ENCODE results near the gene TSKS.

TSKS gene

GRCh38 chr19:49764341-49764740, 1.2 kb upstream of the TSKS start:
- Mint-ChIP-seq H3K27ac (no peak overlapping the region), H3K9me3 (no peaks in the 10 kb centered on the region), H3K36me3 (ENCODE audit: low read depth) (no peaks in the 10 kb centered on the region), H3K27me3 (no peaks in the 10 kb centered on the region), H3K4me1 (ENCODE audit: low read depth) (peaks cover 26% of the 10 kb centered on the region), H3K4me3 (no peak overlapping the region)

- H3K27ac Mint-ChIP-seq, result no peak overlapping the region
- peaks cover 11% of the 10 kb centered on the region for H3K4me1 Mint-ChIP-seq (ENCODE audit: low read depth)
- no peaks in the 10 kb centered on the region for H3K9me3 Mint-ChIP-seq
- H3K4me3 Mint-ChIP-seq, result no peak overlapping the region
- H3K36me3 Mint-ChIP-seq (ENCODE audit: low read depth), result no peaks in the 10 kb centered on the region
- no peaks in the 10 kb centered on the region for H3K27me3 Mint-ChIP-seq
Observed at GRCh38 chr19:49761625-49762311, 1.3 kb downstream of the TSKS start.

GRCh38 chr19:49761249-49761624, 1.9 kb downstream of the TSKS start:
- Mint-ChIP-seq H3K9me3 (no peaks in the 10 kb centered on the region), H3K4me3 (no peak overlapping the region), H3K27me3 (no peaks in the 10 kb centered on the region), H3K27ac (no peak overlapping the region), H3K4me1 (ENCODE audit: low read depth) (peaks cover 6% of the 10 kb centered on the region), H3K36me3 (ENCODE audit: low read depth) (no peaks in the 10 kb centered on the region)

- no peak overlapping the region for H3K4me3 Mint-ChIP-seq
- peaks cover 5% of the 10 kb centered on the region for H3K9me3 Mint-ChIP-seq
- H3K27me3 Mint-ChIP-seq, result no peaks in the 10 kb centered on the region
- H3K27ac Mint-ChIP-seq, result no peak overlapping the region
- H3K4me1 Mint-ChIP-seq (ENCODE audit: low read depth), result no peaks in the 10 kb centered on the region
- H3K36me3 Mint-ChIP-seq (ENCODE audit: low read depth), result no peaks in the 10 kb centered on the region
Observed at GRCh38 chr19:49758292-49758691, 4.8 kb downstream of the TSKS start.

- H3K9me3 Mint-ChIP-seq, result peaks cover 5% of the 10 kb centered on the region
- H3K4me3 Mint-ChIP-seq, result no peak overlapping the region
- no peaks in the 10 kb centered on the region for H3K4me1 Mint-ChIP-seq (ENCODE audit: low read depth)
- H3K27me3 Mint-ChIP-seq, result no peaks in the 10 kb centered on the region
- H3K36me3 Mint-ChIP-seq (ENCODE audit: low read depth), result no peaks in the 10 kb centered on the region
- H3K27ac Mint-ChIP-seq, result no peak overlapping the region
Observed at GRCh38 chr19:49755956-49756355, 7.2 kb downstream of the TSKS start.

GRCh38 chr19:49752701-49753100, 10.4 kb downstream of the TSKS start:
- Mint-ChIP-seq H3K27me3 (no peaks in the 10 kb centered on the region), H3K9me3 (peaks cover 5% of the 10 kb centered on the region), H3K4me1 (ENCODE audit: low read depth) (no peaks in the 10 kb centered on the region), H3K36me3 (ENCODE audit: low read depth) (no peaks in the 10 kb centered on the region), H3K4me3 (no peak overlapping the region), H3K27ac (no peak overlapping the region)

GRCh38 chr19:49749771-49750170, 13.3 kb downstream of the TSKS start:
- no peaks in the 10 kb centered on the region for H3K4me1 Mint-ChIP-seq (ENCODE audit: low read depth)
- H3K36me3 Mint-ChIP-seq (ENCODE audit: low read depth), result no peaks in the 10 kb centered on the region
- no peak overlapping the region for H3K4me3 Mint-ChIP-seq
- H3K27ac Mint-ChIP-seq, result no peak overlapping the region
- no peaks in the 10 kb centered on the region for H3K9me3 Mint-ChIP-seq
- no peaks in the 10 kb centered on the region for H3K27me3 Mint-ChIP-seq

GRCh38 chr19:49749055-49749716, 13.9 kb downstream of the TSKS start:
- H3K27ac Mint-ChIP-seq, result no peak overlapping the region
- no peak overlapping the region for H3K4me3 Mint-ChIP-seq
- no peaks in the 10 kb centered on the region for H3K9me3 Mint-ChIP-seq
- H3K27me3 Mint-ChIP-seq, result no peaks in the 10 kb centered on the region
- no peaks in the 10 kb centered on the region for H3K36me3 Mint-ChIP-seq (ENCODE audit: low read depth)
- no peaks in the 10 kb centered on the region for H3K4me1 Mint-ChIP-seq (ENCODE audit: low read depth)

GRCh38 chr19:49746206-49746958, 16.7 kb downstream of the TSKS start:
- no peaks in the 10 kb centered on the region for H3K36me3 Mint-ChIP-seq (ENCODE audit: low read depth)
- no peak overlapping the region for H3K27ac Mint-ChIP-seq
- H3K4me3 Mint-ChIP-seq, result no peak overlapping the region
- no peaks in the 10 kb centered on the region for H3K27me3 Mint-ChIP-seq
- no peaks in the 10 kb centered on the region for H3K4me1 Mint-ChIP-seq (ENCODE audit: low read depth)
- no peaks in the 10 kb centered on the region for H3K9me3 Mint-ChIP-seq

- Mint-ChIP-seq H3K9me3 (no peaks in the 10 kb centered on the region), H3K4me1 (ENCODE audit: low read depth) (no peaks in the 10 kb centered on the region), H3K4me3 (no peak overlapping the region), H3K36me3 (ENCODE audit: low read depth) (no peaks in the 10 kb centered on the region), H3K27me3 (no peaks in the 10 kb centered on the region), H3K27ac (no peak overlapping the region)
Observed at GRCh38 chr19:49744946-49745381, 18.1 kb downstream of the TSKS start.

- Mint-ChIP-seq H3K36me3 (ENCODE audit: low read depth) (no peaks in the 10 kb centered on the region), H3K4me1 (ENCODE audit: low read depth) (no peaks in the 10 kb centered on the region), H3K27me3 (no peaks in the 10 kb centered on the region), H3K9me3 (no peaks in the 10 kb centered on the region), H3K4me3 (no peak overlapping the region), H3K27ac (no peak overlapping the region)
Observed at GRCh38 chr19:49741210-49741844, 21.8 kb downstream of the TSKS start.

GRCh38 chr19:49739933-49740332, 23.2 kb downstream of the TSKS start:
- H3K4me3 Mint-ChIP-seq, result no peak overlapping the region

GRCh38 chr19:49739098-49739497, 24.0 kb downstream of the TSKS start:
- no peak overlapping the region for H3K27ac Mint-ChIP-seq
- H3K9me3 Mint-ChIP-seq, result no peaks in the 10 kb centered on the region
- H3K27me3 Mint-ChIP-seq, result no peaks in the 10 kb centered on the region
- no peaks in the 10 kb centered on the region for H3K4me1 Mint-ChIP-seq (ENCODE audit: low read depth)
- no peaks in the 10 kb centered on the region for H3K36me3 Mint-ChIP-seq (ENCODE audit: low read depth)
- H3K4me3 Mint-ChIP-seq, result no peak overlapping the region

More at GRCh38 chr19:49739933-49740332, 23.2 kb downstream of the TSKS start:
- Mint-ChIP-seq H3K27me3 (no peaks in the 10 kb centered on the region), H3K36me3 (ENCODE audit: low read depth) (no peaks in the 10 kb centered on the region), H3K4me1 (ENCODE audit: low read depth) (no peaks in the 10 kb centered on the region), H3K27ac (no peak overlapping the region), H3K9me3 (no peaks in the 10 kb centered on the region)

GRCh38 chr19:49738268-49738667, 24.8 kb downstream of the TSKS start:
- H3K27me3 Mint-ChIP-seq, result no peaks in the 10 kb centered on the region

GRCh38 chr19:49730166-49730565, 32.9 kb downstream of the TSKS start:
- Mint-ChIP-seq H3K4me3 (no peak overlapping the region), H3K36me3 (ENCODE audit: low read depth) (no peaks in the 10 kb centered on the region), H3K27ac (no peak overlapping the region), H3K27me3 (peaks cover 3% of the 10 kb centered on the region), H3K4me1 (ENCODE audit: low read depth) (no peaks in the 10 kb centered on the region), H3K9me3 (no peaks in the 10 kb centered on the region)

More at GRCh38 chr19:49738268-49738667, 24.8 kb downstream of the TSKS start:
- Mint-ChIP-seq H3K4me3 (no peak overlapping the region), H3K4me1 (ENCODE audit: low read depth) (no peaks in the 10 kb centered on the region), H3K36me3 (ENCODE audit: low read depth) (no peaks in the 10 kb centered on the region), H3K27ac (no peak overlapping the region), H3K9me3 (no peaks in the 10 kb centered on the region)

Data from stimulated activated naive CD8-positive, alpha-beta T cell treated with anti-CD3 and anti-CD28 coated beads, Interleukin-15, Interleukin-2, amounts not matched to agents 100 ng/mL and 50 ng/mL, for 24 hours (primary cell).